ENCODE results near the gene ERG. TPM values are rescaled to one million over a fixed set of nuclear protein-coding genes. Genes with fewer than 3 reads are reported as not detected.

The ERG gene
- total and polyA plus RNA-seq, 8 donors: 1.7 to 4.6 (median 2.6) TPM

GRCh38 chr21:38354231-38354630 lies 144.0 kb downstream of the ERG start:
- ATAC-seq (no peak), FAIRE-seq (no peak), DNase-seq (no peak)
- H3K4me3 ChIP-seq: no peak overlapping the region
- no peaks in the 10 kb centered on the region for H3K36me3 ChIP-seq
- WGBS, 2 donors: 74 to 82% methylated on average over 10 of the region's 10 CpGs
- no peak overlapping the region for H3K27ac ChIP-seq
- no peaks in the 10 kb centered on the region for H3K27me3 ChIP-seq
- H3K4me1 ChIP-seq: peaks cover 0 to 8% (median 0%) of the 10 kb centered on the region in 3 donors
- no peak for TF ChIP-seq CTCF (IDR thresholded peaks at IDR 0.05)
- intact Hi-C loops (cut with DNase I): loop anchor here in 2 of 3 donors (5.0 to 10.0 kb wide), 3 partner anchors 129 to 639 kb away; no protein-coding TSS in a partner anchor
- H3K9me3 ChIP-seq: no peaks in the 10 kb centered on the region

GRCh38 chr21:38352536-38353219 lies 145.6 kb downstream of the ERG start:
- TF ChIP-seq CTCF (IDR thresholded peaks at IDR 0.05): peak; percentile 29 to 70 (median 56)
- DNase-seq (peak in 5 of 6 donors; percentile 21 to 73 (median 50)), FAIRE-seq (no peak), ATAC-seq (peak; percentile 55 to 85 (median 78))
- no peaks in the 10 kb centered on the region for H3K9me3 ChIP-seq
- no peak overlapping the region for H3K4me3 ChIP-seq
- peak overlapping the region in 2 of 4 donors; percentile 10 to 37 for H3K27ac ChIP-seq
- intact Hi-C loops (cut with DNase I): loop anchor here in 2 of 3 donors (5.0 to 10.0 kb wide), 3 partner anchors 128 to 638 kb away; no protein-coding TSS in a partner anchor
- no peaks in the 10 kb centered on the region for H3K27me3 ChIP-seq
- WGBS, 2 donors: 30 to 31% methylated on average over 6 of the region's 6 CpGs
- H3K36me3 ChIP-seq: no peaks in the 10 kb centered on the region
- H3K4me1 ChIP-seq: peaks cover 0 to 8% (median 0%) of the 10 kb centered on the region in 3 donors

GRCh38 chr21:38351961-38352521 lies 146.2 kb downstream of the ERG start:
- ATAC-seq: peak in 3 of 4 donors; percentile 17 to 55 (median 48)
- no peak for FAIRE-seq
- Histone ChIP-seq H3K4me3 (no peak overlapping the region), H3K4me1 (peaks cover 0 to 8% (median 0%) of the 10 kb centered on the region in 3 donors), H3K36me3 (no peaks in the 10 kb centered on the region), H3K27ac (peak overlapping the region in 2 of 4 donors; percentile 10 to 37), H3K9me3 (no peaks in the 10 kb centered on the region), H3K27me3 (no peaks in the 10 kb centered on the region)
- WGBS, 2 donors: 26 to 28% methylated on average over 10 of the region's 10 CpGs
- no peak for DNase-seq
- TF ChIP-seq CTCF (IDR thresholded peaks at IDR 0.05): no peak
- intact Hi-C loops (cut with DNase I): loop anchor here in 2 of 3 donors (5.0 to 10.0 kb wide), 3 partner anchors 127 to 637 kb away; no protein-coding TSS in a partner anchor

- Histone ChIP-seq H3K4me1 (peaks cover 0 to 8% (median 0%) of the 10 kb centered on the region in 3 donors), H3K27me3 (no peaks in the 10 kb centered on the region), H3K9me3 (no peaks in the 10 kb centered on the region), H3K27ac (no peak overlapping the region), H3K4me3 (no peak overlapping the region), H3K36me3 (no peaks in the 10 kb centered on the region)
- DNase-seq: no peak
- no peak for TF ChIP-seq CTCF (IDR thresholded peaks at IDR 0.05)
- 69 to 76% methylated on average over 16 of the region's 16 CpGs for WGBS, 2 donors
- ATAC-seq: no peak
- no peak for FAIRE-seq
- intact Hi-C loops (cut with DNase I): loop anchor here in 2 of 3 donors (5.0 to 10.0 kb wide), 3 partner anchors 127 to 637 kb away; no protein-coding TSS in a partner anchor
These were observed 146.9 kb downstream of the ERG start for GRCh38 chr21:38351176-38351959.

Data from pancreas (tissue), 10 donors.